ENCODE results near the gene PRMT9. TPM values are rescaled to one million over a fixed set of nuclear protein-coding genes. Genes with fewer than 3 reads are reported as not detected.

PRMT9 gene
- total RNA-seq, 1 donor from 2014 or later, result 7.8 TPM

- no peaks in the 10 kb centered on the region for H3K9me3 Mint-ChIP-seq (ENCODE audit: low read depth)
- peaks cover 28% of the 10 kb centered on the region for H3K4me1 Mint-ChIP-seq (ENCODE audit: low read depth)
- DNase-seq (ENCODE audit: low spot score), result no peak
- H3K27me3 Mint-ChIP-seq (ENCODE audit: low read depth), result no peaks in the 10 kb centered on the region
- no peak overlapping the region for H3K27ac Mint-ChIP-seq (ENCODE audit: unreplicated experiment)
- TF ChIP-seq CTCF (IDR thresholded peaks at IDR 0.05), result no peak
- no peaks in the 10 kb centered on the region for H3K36me3 Mint-ChIP-seq (ENCODE audit: low read depth)
- H3K4me3 Mint-ChIP-seq (ENCODE audit: unreplicated experiment), result no peak overlapping the region
Measured at GRCh38 chr4:147599206-147599605, 84.8 kb downstream of the PRMT9 start.

DNA sequence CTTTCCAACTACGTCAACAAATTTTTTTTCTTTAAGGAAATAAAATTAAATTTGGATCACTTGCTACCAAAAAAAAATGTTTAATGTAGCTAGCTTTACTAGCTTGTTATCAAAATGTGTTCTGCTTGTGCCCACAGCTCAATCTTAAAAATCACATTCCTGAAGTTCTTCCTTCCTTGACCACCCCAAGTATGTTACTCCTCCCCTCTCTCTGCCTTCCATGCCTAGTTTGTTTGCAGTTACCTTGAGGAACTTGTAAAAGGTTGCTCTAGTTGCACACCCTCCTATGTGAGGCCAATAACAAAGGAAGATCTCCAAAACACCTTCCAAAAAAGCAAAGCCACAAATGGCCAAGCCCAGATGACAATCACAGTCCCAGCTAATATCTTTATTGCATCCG is 86.4 kb downstream of the PRMT9 start:
- Mint-ChIP-seq H3K36me3 (ENCODE audit: low read depth) (no peaks in the 10 kb centered on the region), H3K27ac (ENCODE audit: unreplicated experiment) (peak overlapping the region; percentile 1), H3K9me3 (ENCODE audit: low read depth) (no peaks in the 10 kb centered on the region), H3K4me1 (ENCODE audit: low read depth) (peaks cover 28% of the 10 kb centered on the region), H3K4me3 (ENCODE audit: unreplicated experiment) (no peak overlapping the region), H3K27me3 (ENCODE audit: low read depth) (no peaks in the 10 kb centered on the region)
- no peak for TF ChIP-seq CTCF (IDR thresholded peaks at IDR 0.05)
- DNase-seq (ENCODE audit: low spot score), result no peak

DNA sequence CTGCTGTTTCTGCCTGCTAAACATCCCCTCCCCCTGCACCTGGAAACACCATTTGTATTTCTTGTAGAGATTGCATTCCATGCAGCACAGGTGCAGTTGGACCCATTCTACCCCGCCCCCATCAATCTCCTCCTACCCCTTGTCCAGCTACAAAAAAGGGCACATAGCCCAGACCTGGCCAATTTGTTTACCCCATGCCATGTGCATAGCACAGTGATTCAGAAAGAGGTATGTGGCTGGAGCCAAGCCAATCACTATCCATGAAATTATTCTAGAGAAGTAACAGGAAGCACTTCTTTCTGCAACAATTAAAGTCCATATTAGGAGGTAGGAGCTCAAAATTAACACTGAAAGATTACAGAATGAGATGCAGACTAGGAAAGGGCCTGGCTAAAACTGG is 87.0 kb downstream of the PRMT9 start:
- Mint-ChIP-seq H3K9me3 (ENCODE audit: low read depth) (no peaks in the 10 kb centered on the region), H3K4me3 (ENCODE audit: unreplicated experiment) (no peak overlapping the region), H3K27ac (ENCODE audit: unreplicated experiment) (peak overlapping the region; percentile 38), H3K27me3 (ENCODE audit: low read depth) (no peaks in the 10 kb centered on the region), H3K4me1 (ENCODE audit: low read depth) (peaks cover 28% of the 10 kb centered on the region), H3K36me3 (ENCODE audit: low read depth) (no peaks in the 10 kb centered on the region)
- no peak for TF ChIP-seq CTCF (IDR thresholded peaks at IDR 0.05)
- no peak for DNase-seq (ENCODE audit: low spot score)

DNA sequence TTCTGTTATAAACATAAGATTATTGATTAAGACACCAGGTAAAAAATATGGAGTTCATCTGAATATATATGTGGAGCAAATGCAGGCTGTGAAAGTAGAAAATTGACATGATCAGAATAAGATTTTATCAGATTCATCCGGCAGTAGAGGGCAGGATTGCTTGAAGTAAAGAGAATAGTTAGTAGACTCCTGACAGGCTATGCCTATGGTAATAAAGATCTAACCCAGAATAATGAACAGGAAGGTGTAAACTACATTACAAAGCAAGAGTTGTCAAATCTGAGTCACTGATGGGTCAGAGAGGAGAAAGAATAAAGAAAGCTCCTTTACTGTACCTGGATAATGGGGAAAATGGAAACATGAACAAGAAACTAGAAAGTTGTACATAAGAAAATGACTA is 87.6 kb downstream of the PRMT9 start:
- no peaks in the 10 kb centered on the region for H3K9me3 Mint-ChIP-seq (ENCODE audit: low read depth)
- peak; percentile 69 for TF ChIP-seq CTCF (IDR thresholded peaks at IDR 0.05)
- no peaks in the 10 kb centered on the region for H3K36me3 Mint-ChIP-seq (ENCODE audit: low read depth)
- no peak for DNase-seq (ENCODE audit: low spot score)
- peaks cover 28% of the 10 kb centered on the region for H3K4me1 Mint-ChIP-seq (ENCODE audit: low read depth)
- no peaks in the 10 kb centered on the region for H3K27me3 Mint-ChIP-seq (ENCODE audit: low read depth)
- H3K4me3 Mint-ChIP-seq (ENCODE audit: unreplicated experiment), result no peak overlapping the region
- no peak overlapping the region for H3K27ac Mint-ChIP-seq (ENCODE audit: unreplicated experiment)

- Mint-ChIP-seq H3K4me3 (ENCODE audit: unreplicated experiment) (no peak overlapping the region), H3K4me1 (ENCODE audit: low read depth) (peaks cover 32% of the 10 kb centered on the region), H3K9me3 (ENCODE audit: low read depth) (no peaks in the 10 kb centered on the region), H3K27ac (ENCODE audit: unreplicated experiment) (no peak overlapping the region), H3K27me3 (ENCODE audit: low read depth) (no peaks in the 10 kb centered on the region), H3K36me3 (ENCODE audit: low read depth) (no peaks in the 10 kb centered on the region)
- TF ChIP-seq CTCF (IDR thresholded peaks at IDR 0.05), result no peak
- no peak for DNase-seq (ENCODE audit: low spot score)
Measured at GRCh38 chr4:147594578-147594977, 89.4 kb downstream of the PRMT9 start.
